ENCODE measurements around the gene TIMM44.

DNA sequence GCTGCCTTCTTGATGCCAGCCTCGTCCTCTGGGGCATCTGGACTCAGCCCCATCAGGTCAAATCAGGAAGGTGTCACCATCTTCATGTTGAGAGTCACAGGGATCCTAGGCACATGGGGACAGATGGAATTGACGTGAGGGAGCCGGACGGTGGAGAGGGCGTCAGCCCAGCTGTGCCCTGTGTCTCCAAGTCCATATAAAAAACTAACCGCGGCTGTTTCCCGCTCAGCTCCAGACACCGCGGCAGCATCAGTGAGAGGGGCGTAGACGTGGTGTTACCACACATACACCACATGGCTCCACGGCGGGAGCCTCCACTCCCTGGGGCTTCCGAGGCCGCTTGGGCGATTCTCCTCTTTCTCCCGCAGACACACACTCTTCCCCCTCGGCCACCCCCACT is 63.6 kb downstream of the TIMM44 start:
- TF ChIP-seq, protein P1, sequence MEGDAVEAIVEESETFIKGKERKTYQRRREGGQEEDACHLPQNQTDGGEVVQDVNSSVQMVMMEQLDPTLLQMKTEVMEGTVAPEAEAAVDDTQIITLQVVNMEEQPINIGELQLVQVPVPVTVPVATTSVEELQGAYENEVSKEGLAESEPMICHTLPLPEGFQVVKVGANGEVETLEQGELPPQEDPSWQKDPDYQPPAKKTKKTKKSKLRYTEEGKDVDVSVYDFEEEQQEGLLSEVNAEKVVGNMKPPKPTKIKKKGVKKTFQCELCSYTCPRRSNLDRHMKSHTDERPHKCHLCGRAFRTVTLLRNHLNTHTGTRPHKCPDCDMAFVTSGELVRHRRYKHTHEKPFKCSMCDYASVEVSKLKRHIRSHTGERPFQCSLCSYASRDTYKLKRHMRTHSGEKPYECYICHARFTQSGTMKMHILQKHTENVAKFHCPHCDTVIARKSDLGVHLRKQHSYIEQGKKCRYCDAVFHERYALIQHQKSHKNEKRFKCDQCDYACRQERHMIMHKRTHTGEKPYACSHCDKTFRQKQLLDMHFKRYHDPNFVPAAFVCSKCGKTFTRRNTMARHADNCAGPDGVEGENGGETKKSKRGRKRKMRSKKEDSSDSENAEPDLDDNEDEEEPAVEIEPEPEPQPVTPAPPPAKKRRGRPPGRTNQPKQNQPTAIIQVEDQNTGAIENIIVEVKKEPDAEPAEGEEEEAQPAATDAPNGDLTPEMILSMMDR (conservative IDR thresholded peaks at IDR 0.05; ENCODE audit: low read depth, low read length), result no peak
- no peak for TF ChIP-seq EZH2 (IDR thresholded peaks at IDR 0.05; ENCODE audit: borderline replicate concordance, low read depth, low read length, poor library complexity, severe bottlenecking)

Measured in A673 (cell line).